B cell (primary cell): Measurements from ENCODE around the gene COL5A2. TPM values are rescaled to one million over a fixed set of nuclear protein-coding genes. Genes with fewer than 3 reads are reported as not detected.

Experiments
- ATAC-seq: fragments of 200-7000 bp; cut with Tn5 transposase; one replicate; pipeline ENCODE4 v1.10.0; 2021; ENCODE audit warnings: low read depth, mild to moderate bottlenecking, moderate number of reproducible peaks, moderate library complexity
- CTCF ChIA-PET: fragments of 350-600 bp; sonication (Branson Sonifier 250); formaldehyde crosslinking; loops from one replicate; lab custom pipeline; 2021; ENCODE audit warnings: antibody characterized with exemption, inconsistent platforms; lab: Charles Lee
- POLR2A ChIA-PET: fragments of 350-600 bp; sonication (Branson Sonifier 250); formaldehyde crosslinking; loops from one replicate; lab custom pipeline; 2021; ENCODE audit warnings: antibody characterized with exemption; lab: Charles Lee
- DNase-seq: peaks from one replicate; pipeline ENCODE4 v3.0.0; 2013
- H2AFZ ChIP-seq: 2 replicates; pipeline ENCODE4 v1.6.1; 2012; ENCODE audit warnings: mild to moderate bottlenecking, low read depth, low read length; ENCODE audit not compliant: insufficient read depth, poor library complexity, severe bottlenecking
- H3K27ac ChIP-seq, 2 donors: 1 replicate in 1 of 2; 2 replicates in 1 of 2; pipeline ENCODE4 v1.5.1; 2012 to 2013; ENCODE audit warnings: low read length in 2 of 2, mild to moderate bottlenecking in 2 of 2, moderate library complexity in 1 of 2
- H3K27me3 ChIP-seq, 4 experiments: fragments of 200-600 bp in 1 of 4; sonication (generic) in 1 of 4; replicated peaks in 1 of 4; 1 replicate in 2 of 4; 2 replicates in 2 of 4; pipeline versions ENCODE4 v1.6.1 to v1.7.0; 2013 to 2016; ENCODE audit warnings: low read length in 3 of 4, mild to moderate bottlenecking in 2 of 4, mixed read lengths in 1 of 4, moderate library complexity in 1 of 4; ENCODE audit not compliant: insufficient read depth in 4 of 4, control insufficient read depth in 3 of 4; ENCODE audit errors: control extremely low read depth in 1 of 4
- H3K36me3 ChIP-seq, 2 experiments: replicated peaks in 1 of 2; 1 replicate in 1 of 2; 2 replicates in 1 of 2; pipeline versions ENCODE4 v1.6.1 to v1.7.1; 2013; ENCODE audit warnings: low read length in 1 of 2; ENCODE audit not compliant: insufficient read depth in 2 of 2, control insufficient read depth in 1 of 2; ENCODE audit errors: control extremely low read depth in 1 of 2, extremely low read depth in 1 of 2
- H3K4me1 ChIP-seq, 2 donors: fragments of 200-600 bp in 1 of 2; sonication (generic) in 1 of 2; 1 replicate in 1 of 2; 2 replicates in 1 of 2; pipeline versions ENCODE4 v1.5.1 to v1.6.1; 2013 to 2017; ENCODE audit warnings: low read length in 2 of 2; ENCODE audit not compliant: control insufficient read depth in 2 of 2, insufficient read depth in 2 of 2
- H3K4me2 ChIP-seq: replicated peaks from 2 replicates; pipeline ENCODE3; 2012; ENCODE audit warnings: mild to moderate bottlenecking, low read depth, low read length; ENCODE audit not compliant: poor library complexity, severe bottlenecking
- H3K4me3 ChIP-seq, 5 experiments: fragments of 200-600 bp in 1 of 5; sonication (generic) in 1 of 5; 1 replicate in 3 of 5; 2 replicates in 2 of 5; pipeline versions ENCODE4 v1.5.1 to v1.7.0; 2011 to 2016; ENCODE audit warnings: low read length in 4 of 5, mild to moderate bottlenecking in 4 of 5, low read depth in 2 of 5, control low read depth in 1 of 5, moderate library complexity in 1 of 5; ENCODE audit not compliant: insufficient read depth in 1 of 5; ENCODE audit errors: control extremely low read depth in 1 of 5, extremely low read depth in 1 of 5
- H3K79me2 ChIP-seq: fragments of 200-600 bp; sonication (generic); one replicate; pipeline ENCODE4 v1.6.0; 2016; ENCODE audit warnings: low read length; ENCODE audit not compliant: control insufficient read depth, insufficient read depth
- H3K9ac ChIP-seq: fragments of 200-600 bp; sonication (generic); 2 replicates; pipeline ENCODE4 v1.6.1; 2017; ENCODE audit warnings: mild to moderate bottlenecking, low read length, moderate library complexity
- H3K9me3 ChIP-seq, 3 donors: one replicate each; pipeline versions ENCODE4 v1.6.1 to v1.7.1; 2013; ENCODE audit warnings: low read length in 2 of 3; ENCODE audit not compliant: control insufficient read depth in 2 of 3, insufficient read depth in 1 of 3; ENCODE audit errors: control extremely low read depth in 1 of 3
- H4K20me1 ChIP-seq: 2 replicates; pipeline ENCODE4 v1.6.0; 2012; ENCODE audit warnings: mild to moderate bottlenecking, low read length; ENCODE audit not compliant: insufficient read depth, control insufficient read depth, poor library complexity, severe bottlenecking
- H3K27ac Mint-ChIP-seq: one replicate; pipeline ENCODE4 v1.8.0; 2021; ENCODE audit warnings: mixed read lengths
- H3K27me3 Mint-ChIP-seq: one replicate; pipeline ENCODE4 v1.8.0; 2021; ENCODE audit warnings: mixed read lengths
- H3K4me1 Mint-ChIP-seq: one replicate; pipeline ENCODE4 v1.8.0; 2021; ENCODE audit warnings: mixed read lengths
- H3K4me3 Mint-ChIP-seq: one replicate; pipeline ENCODE4 v1.8.0; 2021; ENCODE audit warnings: mixed read lengths
- H3K9me3 Mint-ChIP-seq: one replicate; pipeline ENCODE4 v1.8.0; 2022; ENCODE audit warnings: mixed read lengths; ENCODE audit not compliant: insufficient read depth
- EZH2 ChIP-seq: IDR thresholded peaks from 2 replicates; pipeline ENCODE4 v1.6.1; 2012; ENCODE audit warnings: borderline replicate concordance, low read depth, mild to moderate bottlenecking, moderate library complexity, low read length; ENCODE audit not compliant: insufficient read depth, poor library complexity, severe bottlenecking
- WGBS: methylation state at CpG from one replicate; pipeline ENCODE4 v1.1.5; 2013; ENCODE audit warnings: missing lambda C conversion rate; ENCODE audit not compliant: insufficient coverage; 5-methylcytosine and 5-hydroxymethylcytosine counted together
- intact Hi-C: fragments of 100-400 bp; cut with micrococcal nuclease; formaldehyde crosslinking; loops from one replicate; pipeline ENCODE4 v1.10.0; 2022
- polyA plus RNA-seq: library from polyadenylated mRNA; depleted of rRNA; stranded (reverse); fragments of >200 nt; gene quantifications from 2 replicates; pipeline ENCODE4 v1.2.3, GENCODE V29; 2012
- total RNA-seq, 2 donors: library from RNA; stranded (reverse); fragments of 120-200 nt in 1 of 2; gene quantifications; 1 replicate in 1 of 2; 2 replicates in 1 of 2; pipeline versions ENCODE4 v1.2.3 to v1.2.4, GENCODE V29; 2013 to 2022
- TF ChIP-seq, protein P1 (sequence below): fragments of 200-600 bp; IDR thresholded peaks from one replicate; pipeline ENCODE4 v1.8.0; 2022; ENCODE audit warnings: antibody characterized with exemption, mild to moderate bottlenecking

The COL5A2 gene
- total and polyA plus RNA-seq, 2 donors (not counting 1 experiment from before 2014, with no cell fraction given) = 0.44 to 0.45 TPM

GRCh38 chr2:189153619-189154018 lies 25.9 kb downstream of the COL5A2 start:
- no peak for TF ChIP-seq EZH2
- TF ChIP-seq, protein P1, sequence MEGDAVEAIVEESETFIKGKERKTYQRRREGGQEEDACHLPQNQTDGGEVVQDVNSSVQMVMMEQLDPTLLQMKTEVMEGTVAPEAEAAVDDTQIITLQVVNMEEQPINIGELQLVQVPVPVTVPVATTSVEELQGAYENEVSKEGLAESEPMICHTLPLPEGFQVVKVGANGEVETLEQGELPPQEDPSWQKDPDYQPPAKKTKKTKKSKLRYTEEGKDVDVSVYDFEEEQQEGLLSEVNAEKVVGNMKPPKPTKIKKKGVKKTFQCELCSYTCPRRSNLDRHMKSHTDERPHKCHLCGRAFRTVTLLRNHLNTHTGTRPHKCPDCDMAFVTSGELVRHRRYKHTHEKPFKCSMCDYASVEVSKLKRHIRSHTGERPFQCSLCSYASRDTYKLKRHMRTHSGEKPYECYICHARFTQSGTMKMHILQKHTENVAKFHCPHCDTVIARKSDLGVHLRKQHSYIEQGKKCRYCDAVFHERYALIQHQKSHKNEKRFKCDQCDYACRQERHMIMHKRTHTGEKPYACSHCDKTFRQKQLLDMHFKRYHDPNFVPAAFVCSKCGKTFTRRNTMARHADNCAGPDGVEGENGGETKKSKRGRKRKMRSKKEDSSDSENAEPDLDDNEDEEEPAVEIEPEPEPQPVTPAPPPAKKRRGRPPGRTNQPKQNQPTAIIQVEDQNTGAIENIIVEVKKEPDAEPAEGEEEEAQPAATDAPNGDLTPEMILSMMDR = no peak
- WGBS = 94% methylated on average over 2 of the region's 2 CpGs
- Mint-ChIP-seq H3K27ac (no peak overlapping the region), H3K9me3 (no peaks in the 10 kb centered on the region), H3K4me1 (no peaks in the 10 kb centered on the region), H3K4me3 (no peak overlapping the region), H3K27me3 (no peaks in the 10 kb centered on the region)
- no peaks in the 10 kb centered on the region for H3K79me2 ChIP-seq
- POLR2A ChIA-PET = no interaction called here
- no peak overlapping the region for H3K4me3 ChIP-seq
- H3K27ac ChIP-seq = no peak overlapping the region
- no peak overlapping the region for H3K4me2 ChIP-seq
- DNase-seq (no peak), ATAC-seq (no peak)
- no peaks in the 10 kb centered on the region for H3K4me1 ChIP-seq
- no peaks in the 10 kb centered on the region for H4K20me1 ChIP-seq
- CTCF ChIA-PET = no interaction called here
- no peaks in the 10 kb centered on the region for H3K36me3 ChIP-seq
- H3K27me3 ChIP-seq = no peaks in the 10 kb centered on the region
- H3K9ac ChIP-seq = no peak overlapping the region
- intact Hi-C loops = no loop called here
- no peaks in the 10 kb centered on the region for H3K9me3 ChIP-seq
- H2AFZ ChIP-seq = no peak overlapping the region

GRCh38 chr2:189152483-189152882 lies 27.1 kb downstream of the COL5A2 start:
- Histone ChIP-seq H3K36me3 (no peaks in the 10 kb centered on the region), H3K9me3 (no peaks in the 10 kb centered on the region), H3K27ac (no peak overlapping the region), H4K20me1 (no peaks in the 10 kb centered on the region), H3K9ac (no peak overlapping the region), H3K4me2 (no peak overlapping the region), H3K4me3 (no peak overlapping the region), H3K79me2 (no peaks in the 10 kb centered on the region), H3K27me3 (no peaks in the 10 kb centered on the region), H3K4me1 (no peaks in the 10 kb centered on the region), H2AFZ (no peak overlapping the region)
- no peak overlapping the region for H3K4me3 Mint-ChIP-seq
- CTCF ChIA-PET = no interaction called here
- ATAC-seq = no peak
- H3K27me3 Mint-ChIP-seq = no peaks in the 10 kb centered on the region
- 91% methylated on average over 3 of the region's 3 CpGs for WGBS
- intact Hi-C loops = no loop called here
- H3K9me3 Mint-ChIP-seq = no peaks in the 10 kb centered on the region
- no peak for DNase-seq
- POLR2A ChIA-PET = no interaction called here
- TF ChIP-seq, protein P1 = no peak
- no peak overlapping the region for H3K27ac Mint-ChIP-seq
- no peaks in the 10 kb centered on the region for H3K4me1 Mint-ChIP-seq
